Left lobe of liver (tissue), 2 donors: ENCODE data around the gene OBP2A. TPM values are rescaled to one million over a fixed set of nuclear protein-coding genes. Genes with fewer than 3 reads are reported as not detected.

Experiments
- ATAC-seq: fragments of 200-7000 bp; cut with Tn5 transposase; one replicate; pipeline ENCODE4 v1.9.1; 2020; ENCODE audit warnings: mild to moderate bottlenecking, moderate library complexity
- DNase-seq: peaks from one replicate; pipeline ENCODE4 v3.0.0-alpha.2; 2020; ENCODE audit warnings: low spot score
- total RNA-seq: library from RNA; stranded (reverse); gene quantifications from one replicate; pipeline ENCODE4 v1.2.1, GENCODE V29; 2021
- donor health status: DM: no; HTN: no; CAD: no; lungs with moderate emphysema.
- donor health status: DM: no; HTN: yes; CAD: no.

Gene OBP2A
- total RNA-seq, 1 donor from 2014 or later: not detected

DNA sequence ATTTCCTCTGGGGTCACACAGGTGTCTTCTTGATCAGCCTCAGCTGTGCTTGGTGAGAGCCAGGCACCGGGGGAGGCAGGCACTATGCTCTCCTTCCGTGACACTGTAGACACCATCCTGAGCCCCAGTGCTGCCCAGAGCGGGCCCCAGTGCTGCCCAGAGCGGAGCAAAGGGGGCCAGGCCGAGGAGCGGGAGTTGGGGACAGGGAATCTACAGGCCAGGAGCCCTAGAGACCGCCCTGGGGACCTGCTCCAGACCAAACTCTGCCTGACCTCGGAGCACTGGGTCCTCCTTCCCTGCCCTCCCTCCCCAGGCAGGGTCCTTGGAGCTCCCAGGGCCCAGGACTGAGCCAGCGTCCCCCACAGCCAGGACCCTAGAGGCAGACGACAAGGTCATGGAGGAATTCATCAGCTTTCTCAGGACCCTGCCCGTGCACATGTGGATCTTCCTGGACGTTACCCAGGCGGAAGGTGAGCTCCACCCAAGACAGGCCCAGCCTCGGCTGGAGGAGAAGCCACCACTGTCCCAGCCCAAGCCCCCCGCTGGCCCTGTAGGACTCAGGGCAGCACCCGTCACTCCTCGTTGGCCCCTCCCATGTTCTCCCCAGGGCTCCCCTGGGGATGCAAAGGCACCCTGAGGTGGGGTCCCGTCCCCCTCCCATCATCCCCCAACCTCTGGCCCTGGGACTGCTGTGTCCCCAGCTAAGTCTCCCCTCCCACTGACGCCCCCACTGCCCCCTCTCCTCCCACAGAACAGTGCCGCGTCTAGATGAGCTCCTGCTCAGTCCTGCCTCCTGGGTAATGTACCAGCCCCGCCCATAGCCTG, 45.8 kb downstream of the OBP2A start:
- DNase-seq: peak; percentile 33
- no peak for ATAC-seq

- ATAC-seq (no peak), DNase-seq (peak; percentile 40)
Observed at GRCh38 chr9:135592331-135592590, 46.3 kb downstream of the OBP2A start.

- no peak for ATAC-seq
Observed at GRCh38 chr9:135592625-135593024, 46.7 kb downstream of the OBP2A start.

DNA sequence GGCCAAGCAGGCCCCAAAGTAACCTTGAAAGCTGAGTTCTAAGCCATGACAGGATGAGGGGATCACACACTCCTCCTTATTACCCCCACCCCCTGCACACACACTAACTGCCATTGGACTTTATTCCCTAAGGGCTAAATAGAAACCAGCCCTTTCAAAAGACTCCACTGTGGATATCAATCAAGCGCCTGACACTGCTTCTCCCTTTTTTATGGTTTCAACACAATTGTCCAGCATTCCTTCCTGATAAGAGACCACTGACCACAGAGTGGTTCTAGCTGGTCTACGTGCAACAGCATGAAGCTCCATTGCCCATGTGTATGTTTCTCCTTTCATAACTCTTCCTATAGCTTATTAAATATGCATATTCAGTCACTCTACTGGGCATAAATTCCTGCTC, 50.3 kb downstream of the OBP2A start:
- no peak for DNase-seq
- ATAC-seq: no peak

More at GRCh38 chr9:135592625-135593024, 46.7 kb downstream of the OBP2A start:
- no peak for DNase-seq

Other genes with a start within 250 kb of the OBP2A start
- gene PPP1R26, start 66.3 kb upstream of the OBP2A start, total RNA-seq: 7.4 TPM
- 30.7 TPM for gene MRPS2, start 45.4 kb upstream of the OBP2A start, total RNA-seq
- not detected for gene LCN1, start 24.7 kb upstream of the OBP2A start, total RNA-seq
- gene PAEP, start 15.6 kb downstream of the OBP2A start, total RNA-seq: not detected
- not detected for gene GLT6D1, start 93.4 kb downstream of the OBP2A start, total RNA-seq
- not detected for gene LCN9, start 117.2 kb downstream of the OBP2A start, total RNA-seq
- gene SOHLH1, start 153.4 kb downstream of the OBP2A start, total RNA-seq: not detected
- gene KCNT1, start 156.1 kb downstream of the OBP2A start, total RNA-seq: not detected